Pons (tissue), 1 donor: ENCODE results near the gene SHTN1.
A peak's percentile ranks its signal among the peaks of the same experiment; 100 is the strongest.

Experiments used
- DNase-seq: peaks from one replicate; pipeline ENCODE4 v3.0.0-alpha.2; 2016; ENCODE audit warnings: low spot score

Gene SHTN1

GRCh38 chr10:116917481-116917880 is 87.5 kb downstream of the SHTN1 start:
- DNase-seq, result no peak

GRCh38 chr10:116915340-116915739 is 89.6 kb downstream of the SHTN1 start:
- no peak for DNase-seq

- no peak for DNase-seq
These were observed 91.3 kb downstream of the SHTN1 start for GRCh38 chr10:116913695-116914094.

- DNase-seq, result no peak
These were observed 92.8 kb downstream of the SHTN1 start for GRCh38 chr10:116912162-116912561.

- DNase-seq, result peak; percentile 56
These were observed 94.1 kb downstream of the SHTN1 start for GRCh38 chr10:116910910-116911309.

GRCh38 chr10:116909307-116909706 is 95.7 kb downstream of the SHTN1 start:
- DNase-seq, result no peak

GRCh38 chr10:116907245-116907987 is 97.6 kb downstream of the SHTN1 start:
- DNase-seq, result no peak

GRCh38 chr10:116905845-116906210 is 99.2 kb downstream of the SHTN1 start:
- no peak for DNase-seq

GRCh38 chr10:116899626-116900025 is 105.4 kb downstream of the SHTN1 start:
- DNase-seq, result no peak

- no peak for DNase-seq
These were observed 111.3 kb downstream of the SHTN1 start for GRCh38 chr10:116893686-116894037.

GRCh38 chr10:116892907-116893685 is 111.9 kb downstream of the SHTN1 start:
- DNase-seq, result no peak

- peak; percentile 68 for DNase-seq
These were observed 113.8 kb downstream of the SHTN1 start for GRCh38 chr10:116891208-116891607.

- DNase-seq, result no peak
These were observed 115.9 kb downstream of the SHTN1 start for GRCh38 chr10:116889066-116889465.

GRCh38 chr10:116888380-116889055 is 116.5 kb downstream of the SHTN1 start:
- DNase-seq, result no peak

GRCh38 chr10:116886772-116887171 is 118.2 kb downstream of the SHTN1 start:
- DNase-seq, result no peak

GRCh38 chr10:116882639-116883038 is 122.3 kb downstream of the SHTN1 start:
- DNase-seq, result no peak

GRCh38 chr10:116880716-116881482 is 124.1 kb downstream of the SHTN1 start:
- DNase-seq, result peak; percentile 62

- no peak for DNase-seq
These were observed 125.2 kb downstream of the SHTN1 start for GRCh38 chr10:116879817-116880216.

- DNase-seq, result no peak
These were observed 126.9 kb downstream of the SHTN1 start for GRCh38 chr10:116878123-116878522.

GRCh38 chr10:116877391-116877790 is 127.6 kb downstream of the SHTN1 start:
- no peak for DNase-seq

- DNase-seq, result no peak
These were observed 129.1 kb downstream of the SHTN1 start for GRCh38 chr10:116875897-116876296.

- no peak for DNase-seq
These were observed 131.9 kb downstream of the SHTN1 start for GRCh38 chr10:116873134-116873533.
